Cerebellar cortex (tissue), 1 donor: ENCODE measurements around the gene SLC39A2.
"Not testable (repeated sequence)": the region's sequence is repeated elsewhere in the genome, so short reads cannot be mapped to it uniquely, and the experiment has no call there.

Experiments used
- DNase-seq: peaks from one replicate; pipeline ENCODE4 v3.0.0-alpha.2; 2015; ENCODE audit warnings: low spot score

The SLC39A2 gene, protein sequence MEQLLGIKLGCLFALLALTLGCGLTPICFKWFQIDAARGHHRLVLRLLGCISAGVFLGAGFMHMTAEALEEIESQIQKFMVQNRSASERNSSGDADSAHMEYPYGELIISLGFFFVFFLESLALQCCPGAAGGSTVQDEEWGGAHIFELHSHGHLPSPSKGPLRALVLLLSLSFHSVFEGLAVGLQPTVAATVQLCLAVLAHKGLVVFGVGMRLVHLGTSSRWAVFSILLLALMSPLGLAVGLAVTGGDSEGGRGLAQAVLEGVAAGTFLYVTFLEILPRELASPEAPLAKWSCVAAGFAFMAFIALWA

DNA sequence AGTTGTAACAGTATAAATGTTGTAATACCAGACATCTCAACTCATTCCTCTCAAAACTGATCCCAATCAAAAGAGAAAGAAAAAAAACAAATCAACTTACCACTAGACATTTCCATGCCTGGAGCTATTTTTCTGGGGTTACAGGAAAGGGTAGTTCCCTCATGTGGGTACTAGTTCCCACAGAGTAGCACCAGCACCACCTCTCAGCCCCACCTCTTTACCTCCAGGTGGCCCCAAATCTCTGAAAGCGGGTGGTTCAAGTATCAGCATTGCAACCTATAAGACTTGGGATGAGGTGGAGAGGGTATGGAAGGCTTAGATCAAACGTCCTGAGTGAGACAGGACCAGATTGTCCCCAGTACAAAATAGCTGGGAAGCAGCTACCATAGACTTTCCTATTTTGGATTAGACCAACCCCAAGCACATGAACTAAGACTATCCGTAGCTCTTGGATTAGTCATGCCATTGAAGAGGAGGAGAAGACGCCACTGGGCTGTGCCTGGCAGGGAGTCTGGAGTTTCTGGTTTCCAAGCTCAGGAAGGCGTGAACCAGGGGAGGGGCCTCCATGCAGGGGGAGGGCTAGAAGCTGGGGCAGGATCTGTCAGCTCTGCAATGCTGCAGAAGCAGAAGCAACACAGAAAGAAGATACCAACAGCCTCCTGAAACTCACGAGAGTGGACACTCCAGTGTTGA lies at the start of gene SLC39A2:
Gene SLC39A2 (plus strand): TSS at position 620 of the 693 bp plus-strand sequence. CDS start 154 bp downstream, outside the sequence.
- no peak for DNase-seq

- DNase-seq = not testable (repeated sequence)
Measured at GRCh38 chr14:20954736-20955537, 44.2 kb upstream of the SLC39A2 start, which contains the start of gene RNASE2. Gene RNASE2 (plus strand): TSS chr14:20955487. CDS start chr14:20955772, 285 bp downstream.

DNA sequence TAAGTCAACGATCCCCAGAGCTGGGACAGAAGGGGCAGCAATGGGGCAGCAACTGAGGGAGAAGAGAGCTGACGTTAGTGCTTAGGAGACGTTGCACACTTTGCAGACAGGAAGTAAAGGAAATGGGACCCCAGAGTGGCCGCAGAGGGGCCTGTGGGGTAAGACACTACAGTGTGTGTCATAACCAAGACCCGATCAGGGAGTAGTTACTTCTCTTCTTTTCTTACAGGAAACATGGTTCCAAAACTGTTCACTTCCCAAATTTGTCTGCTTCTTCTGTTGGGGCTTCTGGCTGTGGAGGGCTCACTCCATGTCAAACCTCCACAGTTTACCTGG lies 43.6 kb upstream of the SLC39A2 start:
- DNase-seq = not testable (repeated sequence)

GRCh38 chr14:20956376-20956976 lies 42.6 kb upstream of the SLC39A2 start:
- DNase-seq = no peak

GRCh38 chr14:20958946-20959345 lies 40.1 kb upstream of the SLC39A2 start:
- DNase-seq = not testable (repeated sequence)

DNA sequence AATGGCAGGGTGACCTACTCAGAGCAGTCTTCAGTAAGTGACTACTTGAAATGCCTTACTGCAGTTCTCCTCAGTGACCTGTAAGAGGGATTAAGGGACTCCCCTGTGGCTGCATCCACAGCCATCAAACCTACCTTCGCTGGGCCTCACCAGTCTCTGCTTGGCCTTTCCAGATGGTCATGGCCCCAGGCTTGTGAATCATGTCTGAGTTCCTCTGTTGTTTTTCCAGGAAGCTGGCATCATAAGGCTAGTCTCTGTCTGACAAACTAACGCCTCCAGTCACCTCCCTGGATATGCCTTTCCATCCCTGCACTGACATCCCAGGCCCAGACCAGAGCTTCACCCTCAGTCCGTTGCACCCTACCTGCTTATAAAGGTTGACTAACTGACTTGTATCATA lies 29.8 kb upstream of the SLC39A2 start:
- DNase-seq = no peak

DNA sequence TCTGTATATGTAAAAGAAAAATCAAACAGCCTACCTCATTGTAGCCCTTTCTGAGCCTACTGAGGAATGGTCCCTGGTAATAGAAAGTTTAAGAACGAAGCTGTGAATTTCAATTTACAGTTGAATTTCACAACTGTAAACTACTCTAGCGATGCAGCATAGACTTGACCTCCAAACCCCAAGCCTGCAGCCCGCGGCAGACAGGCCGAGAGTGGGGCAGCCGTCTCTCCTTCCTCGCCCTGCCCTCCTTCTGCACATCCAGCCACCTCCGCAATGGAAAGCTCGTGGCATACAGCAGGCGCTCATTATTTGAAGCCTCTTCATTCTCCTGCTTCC lies 28.5 kb upstream of the SLC39A2 start:
- no peak for DNase-seq

- peak; percentile 81 for DNase-seq
Measured at GRCh38 chr14:20970983-20971704, 27.9 kb upstream of the SLC39A2 start.

DNA sequence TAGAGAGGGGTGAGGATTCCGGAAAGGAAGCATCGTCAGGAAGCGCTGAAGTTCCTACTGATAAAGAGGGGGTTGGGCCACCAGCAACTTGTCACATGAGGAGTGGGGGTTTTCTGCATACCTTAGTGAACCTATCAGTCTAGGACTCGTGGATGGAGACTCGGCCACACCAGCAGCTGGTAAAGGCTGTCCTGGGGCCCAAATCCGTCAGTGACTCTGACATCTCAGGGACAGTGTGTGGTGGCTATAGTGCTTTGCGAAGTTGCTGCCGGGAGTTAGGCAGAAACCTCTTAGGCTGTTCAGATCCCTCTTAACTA lies 27.4 kb upstream of the SLC39A2 start:
- no peak for DNase-seq

- DNase-seq = no peak
Measured at GRCh38 chr14:20973501-20973900, 25.6 kb upstream of the SLC39A2 start.

GRCh38 chr14:20976291-20976690 lies 22.8 kb upstream of the SLC39A2 start:
- no peak for DNase-seq

DNA sequence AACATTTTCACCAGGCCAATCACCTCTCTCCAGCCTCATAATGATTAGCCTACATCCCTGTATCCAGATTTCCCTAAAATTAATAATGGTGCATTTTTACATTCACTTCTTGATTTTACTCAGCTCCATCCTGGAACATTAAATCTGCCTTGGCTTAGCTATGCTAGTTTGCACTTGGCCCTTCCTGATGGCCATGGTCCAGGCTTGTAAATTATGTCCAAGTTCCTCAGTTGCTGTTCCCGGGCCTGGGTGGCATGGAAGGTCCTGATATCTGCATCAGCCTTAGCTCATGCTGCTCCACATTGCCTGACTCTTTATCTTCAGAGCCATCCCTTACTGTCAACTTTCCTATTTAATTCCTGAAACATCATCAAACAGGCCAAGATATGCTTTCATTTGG lies 20.4 kb upstream of the SLC39A2 start:
- no peak for DNase-seq

DNA sequence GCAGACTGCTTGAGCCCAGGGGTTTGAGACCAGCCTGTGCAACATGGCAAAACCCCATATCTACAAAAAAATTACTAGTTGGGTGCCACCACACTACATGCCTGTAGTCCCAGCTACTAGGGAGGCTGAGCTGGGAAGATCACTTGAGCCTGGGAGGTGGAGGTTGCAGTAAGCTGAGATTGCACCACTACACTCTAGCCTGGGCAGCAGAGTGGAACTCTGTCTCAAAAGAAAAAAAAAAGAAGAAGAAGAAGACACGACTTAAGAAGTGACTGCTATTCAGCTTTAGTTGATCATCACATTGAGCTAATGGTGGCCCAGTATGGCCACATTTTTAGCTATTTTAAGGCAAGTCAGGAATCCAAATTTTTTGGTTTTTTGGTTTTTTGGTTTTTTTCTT lies 18.2 kb upstream of the SLC39A2 start:
- no peak for DNase-seq

DNA sequence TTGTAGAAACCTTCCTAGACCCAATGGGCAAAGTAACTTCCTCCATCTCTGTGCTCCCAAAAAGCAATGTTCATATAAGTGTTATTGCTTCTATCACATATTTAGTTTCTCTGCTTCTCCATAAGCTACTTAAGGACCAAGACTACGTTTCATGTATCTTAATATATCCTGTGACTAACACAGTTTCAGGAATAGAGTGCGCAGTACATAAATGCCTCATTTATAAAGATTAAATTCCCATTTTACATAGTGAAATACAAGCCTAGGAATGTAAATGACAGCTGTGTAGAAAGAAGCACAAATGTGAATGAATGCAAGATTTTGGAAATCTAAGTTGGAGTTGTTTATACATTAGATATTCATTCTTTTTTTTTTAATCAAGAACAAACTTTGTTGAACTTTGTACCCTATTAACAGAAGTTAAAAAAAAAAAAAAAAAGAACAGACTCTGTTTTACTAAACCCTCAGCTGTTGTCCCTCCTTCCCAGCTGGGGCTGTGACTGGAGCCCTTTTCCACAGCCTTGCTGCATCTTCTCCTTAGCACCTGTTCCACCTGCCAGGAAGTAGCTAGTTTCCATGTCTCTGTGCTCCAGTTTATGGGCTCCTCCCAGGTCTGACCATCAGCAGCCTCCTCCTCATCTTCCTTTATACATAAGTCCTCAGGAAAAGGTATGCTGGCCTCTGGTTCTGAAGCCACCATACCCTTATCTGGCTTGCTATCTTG lies 16.3 kb upstream of the SLC39A2 start:
- no peak for DNase-seq

DNA sequence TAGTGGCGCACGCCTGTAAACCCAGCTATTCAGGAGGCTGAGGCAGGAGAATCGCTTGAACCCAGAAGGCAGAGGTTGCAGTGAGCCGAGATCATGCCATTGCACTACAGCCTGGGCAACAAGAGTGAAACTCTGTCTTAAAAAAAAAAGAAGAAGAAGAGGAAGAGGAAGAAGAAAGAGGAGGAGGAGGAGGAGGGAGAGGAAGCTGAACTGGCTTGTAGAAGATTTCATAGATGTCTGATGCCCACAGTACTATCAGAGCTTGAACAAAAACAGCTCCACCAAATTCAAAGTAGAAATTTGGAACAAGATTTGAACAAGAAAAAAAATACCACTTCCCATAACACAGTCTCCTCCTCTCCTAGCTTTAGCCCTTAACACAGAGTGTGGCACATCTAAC lies 13.4 kb upstream of the SLC39A2 start:
- not testable (repeated sequence) for DNase-seq

DNA sequence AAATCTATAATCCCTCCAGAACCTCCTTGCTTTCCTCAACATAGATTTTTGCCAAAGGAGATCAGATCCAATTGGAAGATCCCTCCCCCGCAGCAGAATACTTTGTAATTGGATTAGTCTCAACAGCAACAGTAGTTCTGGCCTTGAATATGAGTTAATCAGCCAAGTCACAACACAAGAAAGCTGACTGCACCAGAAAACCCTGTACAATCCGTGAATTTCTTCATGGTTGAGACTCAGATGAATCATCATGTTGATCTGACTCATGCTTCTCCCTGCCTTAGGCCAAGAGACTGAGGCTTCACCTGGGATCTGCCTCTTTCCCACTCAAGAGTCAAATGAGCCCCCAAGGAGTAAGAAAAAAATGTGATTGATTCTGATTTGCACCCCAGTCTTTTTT lies 12.3 kb upstream of the SLC39A2 start:
- no peak for DNase-seq

DNA sequence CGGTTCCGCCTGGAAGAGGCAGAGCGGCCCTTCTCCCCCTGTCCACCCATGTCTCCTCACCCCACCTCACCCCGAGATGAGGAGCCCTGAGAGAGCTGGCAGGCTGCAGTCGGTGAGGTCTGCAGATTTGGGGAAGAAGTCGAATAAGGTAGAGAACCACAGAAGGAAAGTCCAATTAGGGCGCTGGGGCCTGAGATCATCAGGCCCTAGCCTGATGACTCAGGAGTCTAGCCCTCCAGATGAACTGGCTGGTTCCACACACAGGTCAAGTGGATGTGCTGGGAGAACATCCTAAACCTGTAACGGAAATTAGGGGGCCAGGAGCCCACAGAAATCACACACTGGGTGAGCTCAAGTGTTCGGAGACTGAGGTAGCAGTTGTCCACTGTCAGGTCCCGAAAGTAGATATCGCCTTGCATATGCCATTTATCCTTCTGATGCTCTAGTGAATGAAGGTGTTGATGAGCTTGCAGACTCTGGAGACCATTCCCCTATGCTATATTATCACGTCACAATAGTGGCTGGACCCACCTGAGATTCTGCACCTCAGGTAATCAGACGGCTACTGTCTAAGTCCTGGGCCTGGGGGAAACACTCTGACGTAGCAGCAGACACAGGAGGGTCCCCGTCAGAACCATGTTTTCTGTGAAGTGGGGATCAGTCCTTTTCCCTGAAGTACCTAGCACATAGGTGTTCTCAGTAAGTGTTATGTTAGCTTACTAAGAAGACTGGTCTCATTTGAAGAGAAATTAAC lies 10.2 kb upstream of the SLC39A2 start:
- DNase-seq = no peak

GRCh38 chr14:20989471-20989786 lies 9.7 kb upstream of the SLC39A2 start:
- no peak for DNase-seq

DNA sequence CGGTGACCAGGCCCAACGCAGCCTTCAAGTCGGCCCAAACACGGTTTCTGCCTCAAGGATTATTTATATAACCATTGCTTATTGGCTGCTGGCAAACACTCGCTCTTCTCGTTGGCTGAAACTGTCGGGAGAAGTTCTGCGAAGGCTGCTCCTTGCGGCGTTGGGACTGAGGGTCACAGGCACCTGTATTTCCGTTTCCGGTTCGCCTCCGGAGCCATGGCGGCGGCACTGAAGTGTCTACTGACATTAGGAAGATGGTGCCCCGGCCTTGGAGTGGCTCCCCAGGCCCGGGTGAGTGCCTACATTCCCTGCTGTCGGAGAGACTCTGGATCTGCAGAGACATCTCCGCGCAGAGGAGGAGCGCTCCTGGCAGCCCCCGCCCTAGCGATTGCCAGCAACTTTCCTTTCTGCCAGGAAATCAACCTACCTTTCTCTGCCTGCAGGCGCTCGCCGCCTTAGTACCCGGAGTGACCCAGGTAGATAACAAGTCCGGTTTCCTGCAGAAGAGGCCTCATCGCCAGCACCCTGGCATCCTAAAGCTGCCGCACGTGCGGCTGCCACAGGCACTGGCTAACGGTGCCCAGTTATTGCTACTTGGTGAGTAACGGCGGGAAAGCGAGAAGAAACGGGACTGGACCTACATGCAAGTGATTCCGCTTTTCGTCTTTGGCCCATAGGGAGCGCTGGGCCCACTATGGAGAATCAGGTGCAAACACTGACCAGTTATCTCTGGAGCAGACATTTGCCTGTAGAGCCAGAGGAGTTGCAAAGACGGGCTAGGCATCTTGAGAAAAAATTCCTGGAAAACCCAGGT lies 9.1 kb upstream of the SLC39A2 start, which contains the start of gene METTL17:
Gene METTL17 (plus strand): TSS at position 194 of the 814 bp plus-strand sequence. CDS start 23 bp downstream, at position 217.
- DNase-seq = peak; percentile 99

- DNase-seq = no peak
Measured at GRCh38 chr14:20996521-20996920, 2.6 kb upstream of the SLC39A2 start.
